ENCODE results near the gene DEFB131A.
"Not testable (repeated sequence)": the region's sequence is repeated elsewhere in the genome, so short reads cannot be mapped to it uniquely, and the experiment has no call there.

DEFB131A gene

GRCh38 chr4:9444114-9444513, at the start of gene DEFB131A:
TSS of gene DEFB131A (plus strand) at chr4:9444414. CDS start at chr4:9444534, 120 bp downstream.
- not testable (repeated sequence) for DNase-seq

GRCh38 chr4:9405774-9406173, 38.4 kb upstream of the DEFB131A start:
- not testable (repeated sequence) for DNase-seq

GRCh38 chr4:9406491-9406890, 37.7 kb upstream of the DEFB131A start:
- not testable (repeated sequence) for DNase-seq

GRCh38 chr4:9409793-9410192, 34.4 kb upstream of the DEFB131A start:
- DNase-seq = no peak

- DNase-seq = not testable (repeated sequence)
These were observed 22.2 kb upstream of the DEFB131A start for GRCh38 chr4:9421884-9422455.

- not testable (repeated sequence) for DNase-seq
These were observed 18.3 kb upstream of the DEFB131A start for GRCh38 chr4:9425916-9426315.

- not testable (repeated sequence) for DNase-seq
These were observed 14.2 kb upstream of the DEFB131A start for GRCh38 chr4:9430061-9430460.

GRCh38 chr4:9433320-9433719, 10.9 kb upstream of the DEFB131A start:
- DNase-seq = not testable (repeated sequence)

- not testable (repeated sequence) for DNase-seq
These were observed 7.5 kb upstream of the DEFB131A start for GRCh38 chr4:9436728-9437127.

GRCh38 chr4:9442355-9442754, 1.9 kb upstream of the DEFB131A start:
- DNase-seq = not testable (repeated sequence)

GRCh38 chr4:9444681-9445080, 467 bp downstream of the DEFB131A start:
- DNase-seq = not testable (repeated sequence)

GRCh38 chr4:9452251-9452650, 8.0 kb downstream of the DEFB131A start:
- DNase-seq = not testable (repeated sequence)

- not testable (repeated sequence) for DNase-seq
These were observed 10.1 kb downstream of the DEFB131A start for GRCh38 chr4:9454284-9454683.

GRCh38 chr4:9455046-9455445, 10.8 kb downstream of the DEFB131A start:
- DNase-seq = not testable (repeated sequence)

GRCh38 chr4:9479466-9479865, 35.3 kb downstream of the DEFB131A start:
- not testable (repeated sequence) for DNase-seq

GRCh38 chr4:9480066-9480465, 35.9 kb downstream of the DEFB131A start:
- DNase-seq = not testable (repeated sequence)

- not testable (repeated sequence) for DNase-seq
These were observed 38.7 kb downstream of the DEFB131A start for GRCh38 chr4:9482871-9483270.

- DNase-seq = not testable (repeated sequence)
These were observed 39.5 kb downstream of the DEFB131A start for GRCh38 chr4:9483682-9484081.

- DNase-seq = not testable (repeated sequence)
These were observed 42.7 kb downstream of the DEFB131A start for GRCh38 chr4:9486880-9487279.

- not testable (repeated sequence) for DNase-seq
These were observed 44.6 kb downstream of the DEFB131A start for GRCh38 chr4:9488796-9489195.

- DNase-seq = not testable (repeated sequence)
These were observed 46.3 kb downstream of the DEFB131A start for GRCh38 chr4:9490496-9490895.

- DNase-seq = not testable (repeated sequence)
These were observed 46.8 kb downstream of the DEFB131A start for GRCh38 chr4:9490986-9491385.

- DNase-seq = not testable (repeated sequence)
These were observed 49.4 kb downstream of the DEFB131A start for GRCh38 chr4:9493589-9493988.

GRCh38 chr4:9494256-9495035, 50.2 kb downstream of the DEFB131A start:
- not testable (repeated sequence) for DNase-seq

Data from SIG-M5 (cell line).